HepG2 (cell line): ENCODE data around the gene CTNNAL1. TPM values are rescaled to one million over a fixed set of nuclear protein-coding genes. Genes with fewer than 3 reads are reported as not detected.

Source experiments
- ATAC-seq: fragments of 200-7000 bp; cut with Tn5 transposase; 3 replicates; pipeline ENCODE4 v1.9.1; 2020; ENCODE audit warnings: mild to moderate bottlenecking, moderate library complexity
- Bru-seq: library from RNA; stranded (reverse); fragments of 400-500 nt; gene quantifications from one replicate; lab custom pipeline; 2021; lab: Mats Ljungman, UMichigan
- BruChase-seq, 2 experiments: library from RNA; stranded (reverse); fragments of 400-500 nt; gene quantifications; one replicate each; lab custom pipeline; 2021; lab: Mats Ljungman, UMichigan
- BruUV-seq: library from RNA; stranded (reverse); fragments of 400-500 nt; replicated peaks from 2 replicates; lab custom pipeline; 2021; lab: Mats Ljungman, UMichigan
- CTCF ChIA-PET: fragments of 300-600 bp; formaldehyde crosslinking; extraction: SDS; loops from one replicate; lab custom pipeline; 2021; ENCODE audit warnings: low total read pairs, inconsistent platforms, low intra/inter-chr PET ratio; lab: Yijun Ruan, JAX
- POLR2A ChIA-PET: fragments of 350-600 bp; sonication (Branson Sonifier 250); formaldehyde crosslinking; loops from one replicate; lab custom pipeline; 2020; ENCODE audit warnings: antibody characterized with exemption, inconsistent platforms; lab: Yijun Ruan, JAX
- DNase-seq: peaks from one replicate; pipeline ENCODE4 v3.0.0-alpha.2; 2015; ENCODE audit warnings: low spot score
- FAIRE-seq: peaks from 3 replicates; lab custom pipeline; 2011; peaks lifted over from hg19 to GRCh38; lab: Jason Lieb, UNC
- H2AFZ ChIP-seq: one replicate; pipeline ENCODE4 v1.6.1; 2011; ENCODE audit warnings: low read length, inconsistent platforms
- H3K27ac ChIP-seq: fragments of 300-600 bp; 3 replicates; pipeline ENCODE4 v1.8.0; 2011; ENCODE audit warnings: mixed run types, mild to moderate bottlenecking, mixed read lengths, low read length, inconsistent platforms; ENCODE audit not compliant: insufficient read depth; ENCODE audit errors: extremely low read length
- H3K27me3 ChIP-seq, 2 experiments: fragments of 200-600 bp in 1 of 2; 2 replicates in 1 of 2; 3 replicates in 1 of 2; pipeline versions ENCODE4 v1.6.0 to v1.8.0; 2011; ENCODE audit warnings: low read length in 2 of 2, mild to moderate bottlenecking in 2 of 2, moderate library complexity in 2 of 2, inconsistent platforms in 1 of 2; ENCODE audit not compliant: insufficient read depth in 2 of 2, control insufficient read depth in 1 of 2
- H3K36me3 ChIP-seq, 2 experiments: fragments of 200-600 bp in 1 of 2; replicated peaks in 1 of 2; 2 replicates in 1 of 2; 3 replicates in 1 of 2; pipeline versions ENCODE4 v1.5.1 to v1.8.0; 2011; ENCODE audit warnings: low read length in 2 of 2, inconsistent platforms in 1 of 2; ENCODE audit not compliant: insufficient read depth in 2 of 2, control insufficient read depth in 1 of 2
- H3K4me1 ChIP-seq: 2 replicates; pipeline ENCODE4 v1.5.1; 2012; ENCODE audit warnings: low read length, inconsistent platforms; ENCODE audit not compliant: insufficient read depth
- H3K4me2 ChIP-seq: 2 replicates; pipeline ENCODE4 v1.6.0; 2011; ENCODE audit warnings: low read depth, low read length, inconsistent platforms
- H3K4me3 ChIP-seq, 3 experiments: fragments of 200-600 bp in 1 of 3; sonication (generic), shearing (Covaris generic) in 1 of 3; replicated peaks in 1 of 3; 2 replicates each; pipeline ENCODE4 v1.5.1; 2011 to 2016; ENCODE audit warnings: low read length in 3 of 3, inconsistent platforms in 2 of 3, low read depth in 2 of 3, mild to moderate bottlenecking in 2 of 3, control low read depth in 1 of 3, mixed read lengths in 1 of 3; ENCODE audit not compliant: insufficient read depth in 1 of 3
- H3K79me2 ChIP-seq: one replicate; pipeline ENCODE4 v1.6.1; 2011; ENCODE audit warnings: low read length, inconsistent platforms; ENCODE audit not compliant: insufficient read depth
- H3K9ac ChIP-seq: 2 replicates; pipeline ENCODE4 v1.6.0; 2011; ENCODE audit warnings: mild to moderate bottlenecking, low read depth, low read length, inconsistent platforms; ENCODE audit not compliant: insufficient read depth
- H3K9me3 ChIP-seq: 2 replicates; pipeline ENCODE4 v1.5.1; 2012; ENCODE audit warnings: mild to moderate bottlenecking, low read length
- H4K20me1 ChIP-seq: 2 replicates; pipeline ENCODE4 v1.6.0; 2011; ENCODE audit warnings: inconsistent platforms, mild to moderate bottlenecking, low read length, moderate library complexity; ENCODE audit not compliant: insufficient read depth
- HOXA3 ChIP-seq: sonication (generic); formaldehyde crosslinking; IDR thresholded peaks from 2 replicates; pipeline ENCODE4 v1.5.0; 2020; ENCODE audit warnings: missing genetic modification reagents
- MTF1 ChIP-seq: sonication (generic); formaldehyde crosslinking; IDR thresholded peaks from 2 replicates; pipeline ENCODE4 v1.5.0; 2020; ENCODE audit warnings: missing genetic modification reagents
- SMARCC2 ChIP-seq: fragments of 450-650 bp; IDR thresholded peaks from 2 replicates; pipeline ENCODE4 v1.6.1; 2017; ENCODE audit warnings: antibody characterized with exemption, mild to moderate bottlenecking
- YY1 ChIP-seq: IDR thresholded peaks from 2 replicates; pipeline ENCODE4 v1.6.1; 2011; ENCODE audit warnings: low read length, low read depth, moderate library complexity, mild to moderate bottlenecking; ENCODE audit not compliant: insufficient read depth, insufficient replicate concordance
- ZHX2 ChIP-seq, 2 experiments: sonication (generic) in 1 of 2; formaldehyde crosslinking in 1 of 2; IDR thresholded peaks; 2 replicates each; pipeline versions ENCODE4 v1.6.1 to v1.9.0; 2014 to 2022; ENCODE audit warnings: antibody characterized with exemption in 1 of 2, borderline replicate concordance in 1 of 2, inconsistent platforms in 1 of 2, low read depth in 1 of 2, missing genetic modification reagents in 1 of 2
- ZNF275 ChIP-seq: sonication (generic); formaldehyde crosslinking; IDR thresholded peaks from 2 replicates; pipeline ENCODE4 v1.8.0; 2022; ENCODE audit warnings: missing genetic modification reagents, mild to moderate bottlenecking, inconsistent platforms, borderline replicate concordance
- ZNF33B ChIP-seq: sonication (generic); formaldehyde crosslinking; IDR thresholded peaks from 2 replicates; pipeline ENCODE4 v1.5.1; 2020; ENCODE audit warnings: mild to moderate bottlenecking, missing genetic modification reagents
- ZNF343 ChIP-seq: sonication (generic); formaldehyde crosslinking; IDR thresholded peaks from 2 replicates; pipeline ENCODE4 v1.4.0; 2020; ENCODE audit warnings: mild to moderate bottlenecking, missing genetic modification reagents
- WGBS: methylation state at CpG from one replicate; pipeline ENCODE4 v1.1.6; 2017; ENCODE audit warnings: low lambda C conversion rate; 5-methylcytosine and 5-hydroxymethylcytosine counted together
- in situ Hi-C: cut with HindIII; loops from 2 replicates; pipeline ENCODE4 v1.10.0; 2017; ENCODE audit warnings: low pct_unique_long_range_greater_than_20kb; ENCODE audit not compliant: extremely low pct_ligation_motif_present
- intact Hi-C: fragments of 100-400 bp; cut with micrococcal nuclease; formaldehyde crosslinking; loops from one replicate; pipeline ENCODE4 v1.10.0; 2022; ENCODE audit not compliant: unreplicated experiment
- long read RNA-seq, 2 experiments: library from RNA in 1 of 2; library from polyadenylated mRNA in 1 of 2; stranded (forward) in 1 of 2; unstranded in 1 of 2; transcript quantifications; one replicate each; pipeline ENCODE4 v2.0.0, GENCODE V29; 2019 to 2022
- polyA minus RNA-seq, 3 experiments: library from RNA; depleted of rRNA, polyadenylated mRNA; stranded (reverse); fragments of >200 nt; gene quantifications; 2 replicates each; pipeline ENCODE4 v1.2.3, GENCODE V29; 2011; ENCODE audit warnings: low replicate concordance in 1 of 3
- polyA plus RNA-seq, 8 experiments: library from polyadenylated mRNA; depleted of rRNA in 3 of 8; stranded (reverse) in 7 of 8; unstranded in 1 of 8; fragments of >200 nt; fragmentation: Illumina TruSeq in 4 of 8; extraction: Trizol in 4 of 8; gene quantifications; 2 replicates each; pipeline versions ENCODE4 v1.2.1 to v1.2.3, GENCODE V29; 2011 to 2016; ENCODE audit warnings: low read depth in 4 of 8, missing spikeins in 1 of 8, mixed read lengths in 1 of 8; ENCODE audit not compliant: insufficient read depth in 1 of 8
- total RNA-seq, 5 experiments: library from RNA; depleted of rRNA; stranded (reverse); fragments of >200 nt; fragmentation: Illumina TruSeq; extraction: Trizol; gene quantifications; 2 replicates each; pipeline ENCODE4 v1.2.3, GENCODE V29; 2016; ENCODE audit warnings: low read depth in 1 of 5

CTNNAL1 gene
- total RNA-seq (2016; rRNA removed; fragmentation: Illumina TruSeq; extraction: Trizol) (162 and 227 TPM in 2 replicates), polyA plus RNA-seq (2011; rRNA removed) (19.9 and 32.0 TPM in 2 replicates), polyA minus RNA-seq (2011; rRNA and poly(A)+ RNA removed; ENCODE audit: low replicate concordance) (6.1 and 7.3 TPM in 2 replicates), Bru-seq, nascent RNA (percentile 88 among the genes with signal in this experiment), BruChase-seq, experiment 1, labeled RNA remaining after a 6-hour chase (percentile 77 among the genes with signal in this experiment), BruChase-seq, experiment 2, labeled RNA remaining after a 2-hour chase (percentile 78 among the genes with signal in this experiment)
- 53.8 and 56.6 TPM in 2 replicates for total RNA-seq (2016; cell fraction: cytosol; rRNA removed; fragmentation: Illumina TruSeq; extraction: Trizol; ENCODE audit: low read depth)
- 167 and 237 TPM in 2 replicates for total RNA-seq (2016; cell fraction: insoluble cytoplasmic fraction; rRNA removed; fragmentation: Illumina TruSeq; extraction: Trizol)
- total RNA-seq (2016; cell fraction: membrane; rRNA removed; fragmentation: Illumina TruSeq; extraction: Trizol): 106 and 117 TPM in 2 replicates
- total RNA-seq (2016; cell fraction: nucleus; rRNA removed; fragmentation: Illumina TruSeq; extraction: Trizol): 61.8 and 66.6 TPM in 2 replicates
- 14.6 and 17.1 TPM in 2 replicates for polyA plus RNA-seq (2011; cell fraction: cytosol; rRNA removed)
- polyA plus RNA-seq (2011; cell fraction: nucleus; rRNA removed): 5.7 and 8.6 TPM in 2 replicates
- 37.5 and 38.0 TPM in 2 replicates for polyA plus RNA-seq (2012)
- polyA plus RNA-seq (2016; cell fraction: cytosol; fragmentation: Illumina TruSeq; extraction: Trizol; ENCODE audit: low read depth): 41.8 and 48.7 TPM in 2 replicates
- 146 and 166 TPM in 2 replicates for polyA plus RNA-seq (2016; cell fraction: insoluble cytoplasmic fraction; fragmentation: Illumina TruSeq; extraction: Trizol; ENCODE audit: low read depth)
- 62.0 and 63.7 TPM in 2 replicates for polyA plus RNA-seq (2016; cell fraction: membrane; fragmentation: Illumina TruSeq; extraction: Trizol; ENCODE audit: low read depth)
- 65.5 and 72.3 TPM in 2 replicates for polyA plus RNA-seq (2016; cell fraction: nucleus; fragmentation: Illumina TruSeq; extraction: Trizol; ENCODE audit: insufficient read depth, low read depth)
- polyA minus RNA-seq (2011; cell fraction: cytosol; rRNA and poly(A)+ RNA removed): 19.1 and 19.5 TPM in 2 replicates
- 20.9 and 21.8 TPM in 2 replicates for polyA minus RNA-seq (2011; cell fraction: nucleus; rRNA and poly(A)+ RNA removed)
- long read RNA-seq, experiment 1, transcript CTNNAL1-201 (19 exons, 2,490 nt): major isoform, 68 of 144 reads
- long read RNA-seq, experiment 1, partial matches to known transcripts: 63 of 144 reads
- long read RNA-seq, experiment 1, other reads (novel, unspliced or antisense): 13 of 144 reads
- long read RNA-seq, experiment 2, transcript CTNNAL1-201 (19 exons, 2,490 nt): major isoform, 39 of 109 reads
- long read RNA-seq, experiment 2, partial matches to known transcripts: 30 of 109 reads
- long read RNA-seq, experiment 2, other reads (novel, unspliced or antisense): 40 of 109 reads

- Histone ChIP-seq H3K36me3 (peaks cover 0 to 2% of the 10 kb centered on the region in 2 experiments; a peak in 1 of 5 replicates), H3K27ac (peak within 1 kb of the TSS; percentile 86), H3K4me3 (peak within 1 kb of the TSS; percentile 81 to 95 (median 90)), H3K4me2 (peak within 1 kb of the TSS; percentile 98), H3K79me2 (peaks cover 45% of the 10 kb centered on the region), H3K9ac (peak within 1 kb of the TSS; percentile 83), H3K9me3 (no peaks in the 10 kb centered on the region), H3K27me3 (no peaks in the 10 kb centered on the region; a peak in 1 of 5 replicates), H3K4me1 (peaks cover 47% of the 10 kb centered on the region), H2AFZ (peak within 1 kb of the TSS; percentile 75), H4K20me1 (peaks cover 3% of the 10 kb centered on the region; the same call in 1 of the 2 replicates)
- intact Hi-C loops (loop anchor here (5.0 kb wide), 1 partner anchor 109 kb away; no protein-coding TSS in a partner anchor), in situ Hi-C loops (no loop called here)
- 0% methylated on average over 2 of the region's 99 CpGs for WGBS
- ChIA-PET CTCF (no interaction called here), POLR2A (interaction anchor here (1.0 kb wide), 1 partner anchor 9 kb away, joined by 3 read pairs; no protein-coding TSS in a partner anchor)
- FAIRE-seq (no peak), DNase-seq (peak; percentile 82), ATAC-seq (peak; percentile 88)
- BruUV-seq: TSS peak; percentile 54
- TF ChIP-seq SMARCC2: no peak
- TF ChIP-seq ZNF33B (CRISPR knock-in tag): no peak
- no peak; the same call in 1 of the 2 replicates for TF ChIP-seq HOXA3
- no peak for TF ChIP-seq ZNF275 (CRISPR knock-in tag)
- peak; percentile 81 for TF ChIP-seq YY1
- TF ChIP-seq ZHX2 (IDR thresholded peaks at IDR 0.05; ENCODE audit: low read depth): no peak
- peak; percentile 54; the same call in 1 of the 2 replicates for TF ChIP-seq ZHX2 (CRISPR knock-in tag; IDR thresholded peaks at IDR 0.05; ENCODE audit: borderline replicate concordance)
- no peak for TF ChIP-seq MTF1 (CRISPR knock-in tag)
- TF ChIP-seq ZNF343: 0 out of 2 replicates have a peak, but pooled peaks have one; percentile 26
Measured at GRCh38 chr9:109012876-109013678, at the start of gene CTNNAL1. CTNNAL1 (minus strand) TSS chr9:109013499; CDS start chr9:109013442, 57 bp downstream.
